Measurements from ENCODE around the gene TUBA3E.
A peak's percentile ranks its signal among the peaks of the same experiment; 100 is the strongest.
"Not testable (repeated sequence)": the region's sequence is repeated elsewhere in the genome, so short reads cannot be mapped to it uniquely, and the experiment has no call there.

TUBA3E gene

GRCh38 chr2:130198343-130198742 is at the start of gene TUBA3E:
Gene TUBA3E, minus strand, starts transcription at chr2:130198439. Its CDS starts 79 bp downstream, at chr2:130198360.
- DNase-seq, result no peak

GRCh38 chr2:130246430-130246829 is 48.2 kb upstream of the TUBA3E start:
- no peak for DNase-seq

- DNase-seq, result no peak
These were observed 47.7 kb upstream of the TUBA3E start for GRCh38 chr2:130245976-130246375.

- no peak for DNase-seq
These were observed 45.1 kb upstream of the TUBA3E start for GRCh38 chr2:130243359-130243758.

GRCh38 chr2:130241041-130241707 is 42.9 kb upstream of the TUBA3E start:
- no peak for DNase-seq

GRCh38 chr2:130239581-130239980 is 41.3 kb upstream of the TUBA3E start:
- DNase-seq, result not testable (repeated sequence)

GRCh38 chr2:130233066-130233465 is 34.8 kb upstream of the TUBA3E start:
- not testable (repeated sequence) for DNase-seq

- DNase-seq, result no peak
These were observed 33.4 kb upstream of the TUBA3E start for GRCh38 chr2:130231656-130232055.

- not testable (repeated sequence) for DNase-seq
These were observed 32.7 kb upstream of the TUBA3E start for GRCh38 chr2:130230907-130231306.

- DNase-seq, result not testable (repeated sequence)
These were observed 32.1 kb upstream of the TUBA3E start for GRCh38 chr2:130230376-130230775.

GRCh38 chr2:130229161-130229510 is 30.9 kb upstream of the TUBA3E start:
- peak; percentile 42 for DNase-seq

- not testable (repeated sequence) for DNase-seq
These were observed 30.4 kb upstream of the TUBA3E start for GRCh38 chr2:130228467-130229160.

- not testable (repeated sequence) for DNase-seq
These were observed 29.8 kb upstream of the TUBA3E start for GRCh38 chr2:130228005-130228404.

- not testable (repeated sequence) for DNase-seq
These were observed 24.3 kb upstream of the TUBA3E start for GRCh38 chr2:130222523-130222922.

- not testable (repeated sequence) for DNase-seq
These were observed 22.3 kb upstream of the TUBA3E start for GRCh38 chr2:130220505-130220904.

- not testable (repeated sequence) for DNase-seq
These were observed 20.9 kb upstream of the TUBA3E start for GRCh38 chr2:130219147-130219546.

- not testable (repeated sequence) for DNase-seq
These were observed 8.8 kb upstream of the TUBA3E start for GRCh38 chr2:130207051-130207450.

- not testable (repeated sequence) for DNase-seq
These were observed 4.9 kb upstream of the TUBA3E start for GRCh38 chr2:130203150-130203549.

GRCh38 chr2:130202518-130202917 is 4.3 kb upstream of the TUBA3E start:
- not testable (repeated sequence) for DNase-seq

GRCh38 chr2:130196052-130196451 is 2.2 kb downstream of the TUBA3E start:
- not testable (repeated sequence) for DNase-seq

GRCh38 chr2:130195089-130195635 is 3.1 kb downstream of the TUBA3E start:
- DNase-seq, result not testable (repeated sequence)

- not testable (repeated sequence) for DNase-seq
These were observed 4.4 kb downstream of the TUBA3E start for GRCh38 chr2:130193824-130194223.

- DNase-seq, result not testable (repeated sequence)
These were observed 5.8 kb downstream of the TUBA3E start for GRCh38 chr2:130192451-130192850.

- DNase-seq, result not testable (repeated sequence)
These were observed 6.9 kb downstream of the TUBA3E start for GRCh38 chr2:130191319-130191718.
